SK-N-SH treated with all-trans-retinoic acid at 6 μM for 48 hours (cell line): ENCODE measurements around the gene KLHL17.

Experiments used
- ATAC-seq: fragments of 200-7000 bp; cut with Tn5 transposase; 3 replicates; pipeline ENCODE4 v1.9.1; 2020; ENCODE audit warnings: mild to moderate bottlenecking, moderate library complexity
- ARNTL ChIP-seq: fragments of 450-650 bp; formaldehyde crosslinking; IDR thresholded peaks from 2 replicates; pipeline ENCODE4 v1.5.0; 2020; ENCODE audit warnings: low read depth, mild to moderate bottlenecking, moderate library complexity, borderline replicate concordance
- CSDC2 ChIP-seq: fragments of 250-450 bp; sonication (Bioruptor Pico); IDR thresholded peaks from 2 replicates; pipeline ENCODE4 v1.5.0; 2020; ENCODE audit warnings: mild to moderate bottlenecking, moderate library complexity
- ESRRG ChIP-seq: fragments of 250-450 bp; sonication (Bioruptor Pico); IDR thresholded peaks from 2 replicates; pipeline ENCODE4 v1.6.1; 2021; ENCODE audit warnings: mild to moderate bottlenecking
- GLIS3 ChIP-seq: fragments of 250-450 bp; sonication (Bioruptor Pico); IDR thresholded peaks from 2 replicates; pipeline ENCODE4 v1.5.0; 2020; ENCODE audit warnings: mild to moderate bottlenecking, moderate library complexity
- ISL1 ChIP-seq: fragments of 250-450 bp; sonication (Bioruptor Pico); IDR thresholded peaks from 2 replicates; pipeline ENCODE4 v2.1.2; 2022; ENCODE audit warnings: mild to moderate bottlenecking, moderate library complexity
- OSR1 ChIP-seq: fragments of 250-450 bp; sonication (Bioruptor Pico); IDR thresholded peaks from 2 replicates; pipeline ENCODE4 v1.8.0; 2022; ENCODE audit warnings: moderate library complexity, mild to moderate bottlenecking, inconsistent platforms
- PPARA ChIP-seq: fragments of 250-450 bp; sonication (Bioruptor Pico); IDR thresholded peaks from 2 replicates; pipeline ENCODE4 v1.5.0; 2020; ENCODE audit warnings: mild to moderate bottlenecking, borderline replicate concordance
- RARB ChIP-seq: fragments of 250-450 bp; sonication (Bioruptor Pico); IDR thresholded peaks from 2 replicates; pipeline ENCODE4 v1.8.0; 2021; ENCODE audit warnings: mild to moderate bottlenecking, moderate library complexity
- SNAI2 ChIP-seq: fragments of 250-450 bp; sonication (Bioruptor Pico); IDR thresholded peaks from 2 replicates; pipeline ENCODE4 v1.5.0; 2020; ENCODE audit warnings: mild to moderate bottlenecking, moderate library complexity
- TCF4 ChIP-seq: fragments of 250-450 bp; sonication (Bioruptor Pico); IDR thresholded peaks from 2 replicates; pipeline ENCODE4 v1.8.0; 2021; ENCODE audit warnings: mild to moderate bottlenecking, moderate library complexity, borderline replicate concordance
- TOX ChIP-seq: fragments of 250-450 bp; sonication (Bioruptor Pico); IDR thresholded peaks from 2 replicates; pipeline ENCODE4 v1.8.0; 2021; ENCODE audit warnings: mild to moderate bottlenecking, moderate library complexity, borderline replicate concordance
- ZC3H10 ChIP-seq: fragments of 250-450 bp; sonication (Bioruptor Pico); IDR thresholded peaks from 2 replicates; pipeline ENCODE4 v1.5.1; 2021; ENCODE audit warnings: mild to moderate bottlenecking, moderate library complexity
- ZFP3 ChIP-seq: fragments of 250-450 bp; sonication (Bioruptor Pico); IDR thresholded peaks from 2 replicates; pipeline ENCODE4 v1.5.0; 2020; ENCODE audit warnings: mild to moderate bottlenecking, moderate library complexity
- ZFP30 ChIP-seq: fragments of 450-650 bp; formaldehyde crosslinking; IDR thresholded peaks from 2 replicates; pipeline ENCODE4 v1.5.0; 2022; ENCODE audit warnings: mild to moderate bottlenecking, moderate library complexity
- ZNF565 ChIP-seq: fragments of 450-650 bp; formaldehyde crosslinking; conservative IDR thresholded peaks from 2 replicates; pipeline ENCODE4 v1.5.0; 2020; ENCODE audit warnings: low read depth, mild to moderate bottlenecking, moderate library complexity
- ZNF70 ChIP-seq: fragments of 450-650 bp; formaldehyde crosslinking; IDR thresholded peaks from 2 replicates; pipeline ENCODE4 v1.5.0; 2020; ENCODE audit warnings: mild to moderate bottlenecking, moderate library complexity
- TF ChIP-seq, protein P1 (sequence below): fragments of 250-450 bp; sonication (Bioruptor Pico); IDR thresholded peaks from 2 replicates; pipeline ENCODE4 v1.5.1; 2020; ENCODE audit warnings: low read depth, mild to moderate bottlenecking, moderate library complexity
- TF ChIP-seq, protein P2 (sequence below): fragments of 250-450 bp; sonication (Bioruptor Pico); IDR thresholded peaks from 2 replicates; pipeline ENCODE4 v1.5.1; 2021; ENCODE audit warnings: mild to moderate bottlenecking, moderate library complexity
- TF ChIP-seq, protein P3 (sequence below): fragments of 250-450 bp; sonication (Bioruptor Pico); IDR thresholded peaks from 2 replicates; pipeline ENCODE4 v1.8.0; 2020; ENCODE audit warnings: mild to moderate bottlenecking, moderate library complexity, borderline replicate concordance
- TF ChIP-seq, protein P4 (sequence below): fragments of 250-450 bp; sonication (Bioruptor Pico); IDR thresholded peaks from 2 replicates; pipeline ENCODE4 v1.8.0; 2021; ENCODE audit warnings: low read depth, mild to moderate bottlenecking, moderate library complexity, borderline replicate concordance
- TF ChIP-seq, protein P5 (sequence below): fragments of 250-450 bp; sonication (Bioruptor Pico); IDR thresholded peaks from 2 replicates; pipeline ENCODE4 v1.5.0; 2020; ENCODE audit warnings: mild to moderate bottlenecking, moderate library complexity

Gene KLHL17

DNA sequence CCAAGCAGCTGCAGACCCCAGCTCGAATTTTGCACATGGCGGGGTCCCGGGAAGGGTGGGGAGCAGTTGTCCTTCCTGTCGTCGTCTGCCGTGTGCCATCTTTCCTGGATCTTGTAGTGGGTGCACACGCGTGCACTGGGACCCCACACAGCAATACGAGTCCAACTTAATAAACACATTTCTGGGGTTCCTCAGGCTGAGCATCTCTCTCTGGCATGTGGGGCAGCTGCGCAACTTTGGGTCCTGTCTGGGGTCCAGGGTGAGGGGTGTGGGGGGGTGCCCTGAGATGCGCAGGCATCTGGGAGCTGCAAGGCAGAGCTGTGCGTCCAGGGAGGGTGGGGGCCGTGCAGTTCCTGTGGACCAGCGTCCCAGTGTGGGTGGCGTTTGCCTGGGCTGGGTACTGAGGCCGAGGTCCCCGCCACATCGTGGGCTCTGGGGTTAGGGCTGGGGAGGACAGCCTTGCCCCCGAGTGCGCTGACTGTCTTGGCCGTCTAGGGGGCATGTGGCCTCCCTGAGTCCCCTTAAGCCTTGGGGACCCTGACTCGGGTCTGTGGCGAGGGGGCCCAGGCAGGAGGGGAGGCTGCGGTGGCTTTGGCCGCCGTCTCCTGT, 5.2 kb downstream of the KLHL17 start:
- no peak for ATAC-seq
- no peak for TF ChIP-seq GLIS3 (CRISPR knock-in tag)
- no peak for TF ChIP-seq SNAI2 (CRISPR knock-in tag)
- no peak for TF ChIP-seq RARB (CRISPR knock-in tag)
- TF ChIP-seq, protein P1, sequence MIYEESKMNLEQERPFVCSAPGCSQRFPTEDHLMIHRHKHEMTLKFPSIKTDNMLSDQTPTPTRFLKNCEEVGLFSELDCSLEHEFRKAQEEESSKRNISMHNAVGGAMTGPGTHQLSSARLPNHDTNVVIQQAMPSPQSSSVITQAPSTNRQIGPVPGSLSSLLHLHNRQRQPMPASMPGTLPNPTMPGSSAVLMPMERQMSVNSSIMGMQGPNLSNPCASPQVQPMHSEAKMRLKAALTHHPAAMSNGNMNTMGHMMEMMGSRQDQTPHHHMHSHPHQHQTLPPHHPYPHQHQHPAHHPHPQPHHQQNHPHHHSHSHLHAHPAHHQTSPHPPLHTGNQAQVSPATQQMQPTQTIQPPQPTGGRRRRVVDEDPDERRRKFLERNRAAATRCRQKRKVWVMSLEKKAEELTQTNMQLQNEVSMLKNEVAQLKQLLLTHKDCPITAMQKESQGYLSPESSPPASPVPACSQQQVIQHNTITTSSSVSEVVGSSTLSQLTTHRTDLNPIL (CRISPR knock-in tag) = no peak

DNA sequence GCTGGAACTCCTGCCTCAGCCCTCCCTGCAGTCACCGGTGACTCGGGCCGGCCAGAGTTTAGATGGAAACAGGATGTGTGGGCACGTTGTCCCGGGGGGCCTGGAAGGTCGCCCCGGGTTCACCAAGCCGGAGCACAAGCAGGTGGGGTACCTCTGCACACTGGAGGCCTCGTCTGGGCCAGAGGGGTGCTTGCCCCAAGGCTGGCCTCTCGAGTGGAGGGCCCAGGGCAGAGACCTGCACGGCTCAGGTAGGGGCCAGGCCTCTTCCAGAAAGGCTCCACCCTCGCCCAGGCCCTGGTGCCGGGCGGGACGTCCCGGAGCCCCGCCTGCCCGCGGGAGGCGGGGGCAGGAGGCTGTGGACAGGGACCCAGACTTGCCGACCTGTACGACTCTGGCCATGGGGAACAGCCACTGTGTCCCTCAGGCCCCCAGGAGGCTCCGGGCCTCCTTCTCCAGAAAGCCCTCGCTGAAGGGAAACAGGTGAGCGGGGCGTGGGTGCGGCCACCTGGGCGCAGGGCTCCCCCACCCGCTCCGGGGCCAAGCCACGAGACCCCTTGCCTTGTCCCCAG, 5.8 kb downstream of the KLHL17 start, which contains the start of gene PLEKHN1:
TSS of gene PLEKHN1 (plus strand) at position 348 of the 569 bp plus-strand sequence. CDS start at position 398, 50 bp downstream.
- TF ChIP-seq TOX (CRISPR knock-in tag) = no peak
- TF ChIP-seq, protein P1 (CRISPR knock-in tag) = no peak
- TF ChIP-seq SNAI2 (CRISPR knock-in tag) = no peak
- TF ChIP-seq ZFP3 (CRISPR knock-in tag) = no peak
- no peak for TF ChIP-seq ARNTL
- no peak for TF ChIP-seq OSR1 (CRISPR knock-in tag)
- no peak for TF ChIP-seq PPARA
- TF ChIP-seq, protein P2, sequence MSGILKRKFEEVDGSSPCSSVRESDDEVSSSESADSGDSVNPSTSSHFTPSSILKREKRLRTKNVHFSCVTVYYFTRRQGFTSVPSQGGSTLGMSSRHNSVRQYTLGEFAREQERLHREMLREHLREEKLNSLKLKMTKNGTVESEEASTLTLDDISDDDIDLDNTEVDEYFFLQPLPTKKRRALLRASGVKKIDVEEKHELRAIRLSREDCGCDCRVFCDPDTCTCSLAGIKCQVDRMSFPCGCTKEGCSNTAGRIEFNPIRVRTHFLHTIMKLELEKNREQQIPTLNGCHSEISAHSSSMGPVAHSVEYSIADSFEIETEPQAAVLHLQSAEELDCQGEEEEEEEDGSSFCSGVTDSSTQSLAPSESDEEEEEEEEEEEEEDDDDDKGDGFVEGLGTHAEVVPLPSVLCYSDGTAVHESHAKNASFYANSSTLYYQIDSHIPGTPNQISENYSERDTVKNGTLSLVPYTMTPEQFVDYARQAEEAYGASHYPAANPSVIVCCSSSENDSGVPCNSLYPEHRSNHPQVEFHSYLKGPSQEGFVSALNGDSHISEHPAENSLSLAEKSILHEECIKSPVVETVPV (CRISPR knock-in tag) = no peak
- no peak for TF ChIP-seq TCF4 (CRISPR knock-in tag)
- TF ChIP-seq ESRRG (CRISPR knock-in tag) = no peak
- TF ChIP-seq ZNF565 (CRISPR knock-in tag) = no peak
- TF ChIP-seq CSDC2 (CRISPR knock-in tag) = no peak
- TF ChIP-seq GLIS3 (CRISPR knock-in tag) = no peak
- TF ChIP-seq, protein P3, sequence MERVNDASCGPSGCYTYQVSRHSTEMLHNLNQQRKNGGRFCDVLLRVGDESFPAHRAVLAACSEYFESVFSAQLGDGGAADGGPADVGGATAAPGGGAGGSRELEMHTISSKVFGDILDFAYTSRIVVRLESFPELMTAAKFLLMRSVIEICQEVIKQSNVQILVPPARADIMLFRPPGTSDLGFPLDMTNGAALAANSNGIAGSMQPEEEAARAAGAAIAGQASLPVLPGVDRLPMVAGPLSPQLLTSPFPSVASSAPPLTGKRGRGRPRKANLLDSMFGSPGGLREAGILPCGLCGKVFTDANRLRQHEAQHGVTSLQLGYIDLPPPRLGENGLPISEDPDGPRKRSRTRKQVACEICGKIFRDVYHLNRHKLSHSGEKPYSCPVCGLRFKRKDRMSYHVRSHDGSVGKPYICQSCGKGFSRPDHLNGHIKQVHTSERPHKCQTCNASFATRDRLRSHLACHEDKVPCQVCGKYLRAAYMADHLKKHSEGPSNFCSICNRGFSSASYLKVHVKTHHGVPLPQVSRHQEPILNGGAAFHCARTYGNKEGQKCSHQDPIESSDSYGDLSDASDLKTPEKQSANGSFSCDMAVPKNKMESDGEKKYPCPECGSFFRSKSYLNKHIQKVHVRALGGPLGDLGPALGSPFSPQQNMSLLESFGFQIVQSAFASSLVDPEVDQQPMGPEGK (CRISPR knock-in tag) = no peak
- TF ChIP-seq ZC3H10 = no peak
- no peak for TF ChIP-seq ISL1 (CRISPR knock-in tag)
- no peak for ATAC-seq

DNA sequence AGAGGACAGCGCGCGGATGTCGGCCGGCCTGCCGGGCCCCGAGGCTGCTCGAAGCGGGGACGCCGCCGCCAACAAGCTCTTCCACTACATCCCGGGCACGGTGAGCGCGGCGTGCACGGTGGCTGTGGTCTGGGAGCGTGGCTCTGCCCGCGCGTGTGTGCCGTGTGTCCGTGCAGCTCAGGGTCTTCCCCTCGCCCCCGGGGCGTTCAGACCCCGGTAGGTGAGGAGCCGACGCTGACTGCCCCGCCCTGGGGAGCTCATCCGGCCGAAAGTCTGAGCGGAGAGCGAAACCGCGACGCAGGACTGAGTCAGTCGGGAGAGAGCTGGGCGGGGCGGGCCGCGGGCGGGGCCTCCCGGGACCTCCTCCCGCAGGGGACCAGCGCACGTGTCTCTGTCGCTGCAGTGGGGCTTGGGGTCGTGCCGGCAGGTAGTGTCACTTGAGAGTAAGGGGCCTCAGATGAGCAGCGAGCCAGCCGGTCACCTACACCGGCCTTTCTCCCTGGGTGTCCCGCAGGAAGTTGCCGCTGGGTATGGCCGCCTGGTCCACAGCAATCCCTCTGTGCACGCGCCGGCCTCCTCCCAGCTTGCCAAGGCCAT, 6.4 kb downstream of the KLHL17 start:
- no peak for ATAC-seq

More for the DNA sequence above, 6.4 kb downstream of the KLHL17 start:
- TF ChIP-seq, protein P4, sequence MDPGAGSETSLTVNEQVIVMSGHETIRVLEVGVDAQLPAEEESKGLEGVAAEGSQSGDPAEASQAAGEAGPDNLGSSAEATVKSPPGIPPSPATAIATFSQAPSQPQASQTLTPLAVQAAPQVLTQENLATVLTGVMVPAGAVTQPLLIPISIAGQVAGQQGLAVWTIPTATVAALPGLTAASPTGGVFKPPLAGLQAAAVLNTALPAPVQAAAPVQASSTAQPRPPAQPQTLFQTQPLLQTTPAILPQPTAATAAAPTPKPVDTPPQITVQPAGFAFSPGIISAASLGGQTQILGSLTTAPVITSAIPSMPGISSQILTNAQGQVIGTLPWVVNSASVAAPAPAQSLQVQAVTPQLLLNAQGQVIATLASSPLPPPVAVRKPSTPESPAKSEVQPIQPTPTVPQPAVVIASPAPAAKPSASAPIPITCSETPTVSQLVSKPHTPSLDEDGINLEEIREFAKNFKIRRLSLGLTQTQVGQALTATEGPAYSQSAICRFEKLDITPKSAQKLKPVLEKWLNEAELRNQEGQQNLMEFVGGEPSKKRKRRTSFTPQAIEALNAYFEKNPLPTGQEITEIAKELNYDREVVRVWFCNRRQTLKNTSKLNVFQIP (CRISPR knock-in tag) = no peak
- no peak for TF ChIP-seq ZNF565 (CRISPR knock-in tag)
- TF ChIP-seq OSR1 (CRISPR knock-in tag) = no peak
- no peak for TF ChIP-seq ISL1 (CRISPR knock-in tag)
- TF ChIP-seq CSDC2 (CRISPR knock-in tag) = no peak
- TF ChIP-seq, protein P5, sequence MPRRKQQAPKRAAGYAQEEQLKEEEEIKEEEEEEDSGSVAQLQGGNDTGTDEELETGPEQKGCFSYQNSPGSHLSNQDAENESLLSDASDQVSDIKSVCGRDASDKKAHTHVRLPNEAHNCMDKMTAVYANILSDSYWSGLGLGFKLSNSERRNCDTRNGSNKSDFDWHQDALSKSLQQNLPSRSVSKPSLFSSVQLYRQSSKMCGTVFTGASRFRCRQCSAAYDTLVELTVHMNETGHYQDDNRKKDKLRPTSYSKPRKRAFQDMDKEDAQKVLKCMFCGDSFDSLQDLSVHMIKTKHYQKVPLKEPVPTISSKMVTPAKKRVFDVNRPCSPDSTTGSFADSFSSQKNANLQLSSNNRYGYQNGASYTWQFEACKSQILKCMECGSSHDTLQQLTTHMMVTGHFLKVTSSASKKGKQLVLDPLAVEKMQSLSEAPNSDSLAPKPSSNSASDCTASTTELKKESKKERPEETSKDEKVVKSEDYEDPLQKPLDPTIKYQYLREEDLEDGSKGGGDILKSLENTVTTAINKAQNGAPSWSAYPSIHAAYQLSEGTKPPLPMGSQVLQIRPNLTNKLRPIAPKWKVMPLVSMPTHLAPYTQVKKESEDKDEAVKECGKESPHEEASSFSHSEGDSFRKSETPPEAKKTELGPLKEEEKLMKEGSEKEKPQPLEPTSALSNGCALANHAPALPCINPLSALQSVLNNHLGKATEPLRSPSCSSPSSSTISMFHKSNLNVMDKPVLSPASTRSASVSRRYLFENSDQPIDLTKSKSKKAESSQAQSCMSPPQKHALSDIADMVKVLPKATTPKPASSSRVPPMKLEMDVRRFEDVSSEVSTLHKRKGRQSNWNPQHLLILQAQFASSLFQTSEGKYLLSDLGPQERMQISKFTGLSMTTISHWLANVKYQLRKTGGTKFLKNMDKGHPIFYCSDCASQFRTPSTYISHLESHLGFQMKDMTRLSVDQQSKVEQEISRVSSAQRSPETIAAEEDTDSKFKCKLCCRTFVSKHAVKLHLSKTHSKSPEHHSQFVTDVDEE (CRISPR knock-in tag) = no peak
- no peak for TF ChIP-seq GLIS3 (CRISPR knock-in tag)
- TF ChIP-seq, protein P1 (CRISPR knock-in tag) = no peak
- TF ChIP-seq ZNF70 = no peak
- TF ChIP-seq ZFP30 (CRISPR knock-in tag) = no peak
- no peak for TF ChIP-seq SNAI2 (CRISPR knock-in tag)
- no peak for TF ChIP-seq ZFP3 (CRISPR knock-in tag)
- TF ChIP-seq, all 23 proteins: peak for 0
